Natural killer cell treated with Interleukin-12 subunit alpha and Interleukin-12 subunit beta and Interleukin-15 and Interleukin-18, amount 100 ng/mL, for 72 hours (primary cell): ENCODE data around the gene UIMC1. TPM values are rescaled to one million over a fixed set of nuclear protein-coding genes. Genes with fewer than 3 reads are reported as not detected.

Source experiments
- ATAC-seq, 2 donors: fragments of 150-1000 bp; cut with Tn5 transposase in 1 of 2; sonication (Bioruptor Pico), chemical (Tn5 transposase) in 1 of 2; 2 replicates each; pipeline ENCODE4 v1.10.0; 2021
- DNase-seq: peaks from one replicate; pipeline ENCODE4 v3.0.0; 2022; ENCODE audit warnings: low spot score
- H3K27ac Mint-ChIP-seq, 2 donors: 1 replicate in 1 of 2; 2 replicates in 1 of 2; pipeline ENCODE4 v1.8.0; 2022; ENCODE audit warnings: mixed read lengths in 2 of 2, mild to moderate bottlenecking in 1 of 2, moderate library complexity in 1 of 2
- H3K27me3 Mint-ChIP-seq, 2 donors: 1 replicate in 1 of 2; 2 replicates in 1 of 2; pipeline ENCODE4 v1.8.0; 2022; ENCODE audit warnings: mixed read lengths in 2 of 2
- H3K36me3 Mint-ChIP-seq: one replicate; pipeline ENCODE4 v1.8.0; 2022; ENCODE audit warnings: mixed read lengths
- H3K4me1 Mint-ChIP-seq, 2 donors: 1 replicate in 1 of 2; 2 replicates in 1 of 2; pipeline ENCODE4 v1.8.0; 2022; ENCODE audit warnings: low read depth in 2 of 2, mixed read lengths in 2 of 2, mild to moderate bottlenecking in 1 of 2
- H3K4me3 Mint-ChIP-seq: one replicate; pipeline ENCODE4 v1.8.0; 2022; ENCODE audit warnings: mixed read lengths
- H3K9me3 Mint-ChIP-seq: 2 replicates; pipeline ENCODE4 v1.8.0; 2022; ENCODE audit warnings: mixed read lengths
- total RNA-seq, 2 donors: library from RNA; stranded (reverse); gene quantifications; one replicate each; pipeline ENCODE4 v1.2.3, GENCODE V29; 2022

UIMC1 gene
- total RNA-seq, 2 donors from 2014 or later: 41.3 to 74.9 TPM

DNA sequence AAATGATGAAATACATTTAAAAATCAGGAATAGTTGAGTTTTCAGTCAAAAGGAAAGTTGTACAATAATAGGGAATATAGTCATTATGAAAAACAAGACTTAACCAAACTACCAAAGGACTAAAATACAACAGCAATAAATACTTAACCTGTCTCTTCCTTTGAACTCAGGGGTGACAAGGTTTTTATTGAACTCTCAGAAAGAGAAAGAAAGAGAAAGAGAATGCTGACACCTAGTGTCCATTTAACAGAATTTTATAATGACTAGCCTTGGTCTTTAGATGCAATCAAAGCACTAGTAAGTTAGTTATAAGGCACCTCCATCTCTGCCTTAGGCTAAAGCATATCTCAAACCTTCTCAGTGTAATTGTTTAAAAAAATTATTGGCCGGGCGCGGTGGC is 47.5 kb downstream of the UIMC1 start:
- peaks cover 9% of the 10 kb centered on the region for H3K36me3 Mint-ChIP-seq
- H3K9me3 Mint-ChIP-seq: no peaks in the 10 kb centered on the region
- no peaks in the 10 kb centered on the region for H3K27me3 Mint-ChIP-seq
- no peak for ATAC-seq
- H3K4me3 Mint-ChIP-seq: no peak overlapping the region
- no peaks in the 10 kb centered on the region for H3K4me1 Mint-ChIP-seq
- no peak overlapping the region for H3K27ac Mint-ChIP-seq
- DNase-seq: no peak

- Mint-ChIP-seq H3K27ac (no peak overlapping the region), H3K9me3 (no peaks in the 10 kb centered on the region), H3K4me3 (no peak overlapping the region), H3K36me3 (peaks cover 15% of the 10 kb centered on the region), H3K27me3 (no peaks in the 10 kb centered on the region), H3K4me1 (no peaks in the 10 kb centered on the region)
- ATAC-seq (no peak), DNase-seq (no peak)
These were observed 49.8 kb downstream of the UIMC1 start for GRCh38 chr5:176956756-176957155.

DNA sequence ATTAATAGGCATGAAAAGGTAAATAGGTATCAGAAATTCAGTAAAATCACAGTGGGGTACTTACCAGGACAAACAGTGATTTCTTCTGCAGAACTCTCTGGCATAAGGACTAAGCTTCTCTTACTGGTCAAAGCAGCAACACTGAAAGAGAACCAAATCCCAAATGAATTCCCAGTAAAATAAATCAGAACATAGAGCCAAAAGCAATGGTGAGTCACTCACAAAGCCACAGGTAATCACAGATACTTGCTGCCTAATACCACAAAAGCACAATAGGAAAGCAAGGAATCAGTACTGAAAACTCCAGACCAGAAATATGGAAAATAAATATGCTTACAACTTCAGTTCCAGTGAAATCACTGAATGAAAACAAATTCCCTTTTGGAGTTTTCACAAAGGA is 50.7 kb downstream of the UIMC1 start:
- H3K9me3 Mint-ChIP-seq: no peaks in the 10 kb centered on the region
- H3K27ac Mint-ChIP-seq: no peak overlapping the region
- H3K36me3 Mint-ChIP-seq: peaks cover 15% of the 10 kb centered on the region
- ATAC-seq: no peak
- H3K4me3 Mint-ChIP-seq: no peak overlapping the region
- DNase-seq: no peak
- H3K4me1 Mint-ChIP-seq: no peaks in the 10 kb centered on the region
- H3K27me3 Mint-ChIP-seq: no peaks in the 10 kb centered on the region

DNA sequence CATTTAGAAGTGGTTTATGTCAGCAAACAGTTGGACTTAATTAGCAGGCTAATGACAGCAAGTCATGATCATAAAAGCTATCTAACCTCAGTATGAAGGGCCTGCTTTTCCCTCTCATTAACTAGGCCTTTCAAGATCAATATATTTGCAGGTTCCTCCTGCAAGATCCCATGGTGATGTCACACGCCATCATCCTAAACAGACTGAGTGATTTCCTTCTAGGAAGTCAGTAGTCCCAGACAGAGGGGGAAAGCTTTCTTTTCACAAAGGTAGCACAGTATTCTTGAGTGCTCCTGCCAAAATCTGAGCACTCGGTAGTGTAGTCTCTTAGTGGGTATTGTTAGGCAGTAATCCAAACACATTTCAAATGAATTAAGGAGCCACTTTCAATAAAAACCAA is 52.5 kb downstream of the UIMC1 start:
- Mint-ChIP-seq H3K27me3 (no peaks in the 10 kb centered on the region), H3K36me3 (peaks cover 15% of the 10 kb centered on the region), H3K9me3 (no peaks in the 10 kb centered on the region), H3K4me1 (no peaks in the 10 kb centered on the region), H3K27ac (no peak overlapping the region), H3K4me3 (no peak overlapping the region)
- DNase-seq (no peak), ATAC-seq (no peak)

- Mint-ChIP-seq H3K9me3 (no peaks in the 10 kb centered on the region), H3K4me3 (no peak overlapping the region), H3K36me3 (peaks cover 24% of the 10 kb centered on the region), H3K4me1 (no peaks in the 10 kb centered on the region), H3K27ac (no peak overlapping the region), H3K27me3 (no peaks in the 10 kb centered on the region)
- DNase-seq (no peak), ATAC-seq (no peak)
These were observed 53.9 kb downstream of the UIMC1 start for GRCh38 chr5:176952531-176953193.

DNA sequence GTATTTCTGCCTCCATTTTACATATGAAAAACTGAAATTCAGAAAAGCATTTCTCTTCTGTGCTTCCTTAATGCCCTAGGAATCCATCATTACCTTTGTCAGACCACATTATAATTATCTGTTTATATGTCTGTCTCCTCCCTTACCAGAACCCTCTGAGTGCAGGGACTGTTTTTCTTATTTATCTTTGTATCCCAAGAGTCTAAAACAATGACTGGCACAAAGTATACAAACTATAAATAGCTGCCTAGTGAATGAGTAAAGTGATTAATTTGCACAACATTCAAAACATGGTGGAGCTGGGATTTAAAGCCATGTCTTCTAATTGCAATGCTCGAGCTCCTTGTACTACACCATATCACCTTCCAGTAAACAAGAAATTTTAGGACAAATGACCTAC is 58.1 kb downstream of the UIMC1 start:
- no peak for ATAC-seq
- Mint-ChIP-seq H3K9me3 (no peaks in the 10 kb centered on the region), H3K4me3 (no peak overlapping the region), H3K36me3 (peaks cover 15% of the 10 kb centered on the region), H3K27ac (no peak overlapping the region), H3K4me1 (no peaks in the 10 kb centered on the region), H3K27me3 (no peaks in the 10 kb centered on the region)
- DNase-seq: no peak

GRCh38 chr5:176947847-176948246 is 58.7 kb downstream of the UIMC1 start:
- H3K27me3 Mint-ChIP-seq: no peaks in the 10 kb centered on the region
- no peaks in the 10 kb centered on the region for H3K4me1 Mint-ChIP-seq
- DNase-seq (no peak), ATAC-seq (no peak)
- peaks cover 16% of the 10 kb centered on the region for H3K36me3 Mint-ChIP-seq
- no peaks in the 10 kb centered on the region for H3K9me3 Mint-ChIP-seq
- H3K4me3 Mint-ChIP-seq: no peak overlapping the region
- H3K27ac Mint-ChIP-seq: no peak overlapping the region

GRCh38 chr5:176944268-176944667 is 62.3 kb downstream of the UIMC1 start:
- Mint-ChIP-seq H3K36me3 (peaks cover 16% of the 10 kb centered on the region), H3K4me1 (no peaks in the 10 kb centered on the region), H3K27ac (no peak overlapping the region), H3K4me3 (no peak overlapping the region), H3K27me3 (no peaks in the 10 kb centered on the region), H3K9me3 (no peaks in the 10 kb centered on the region)
- DNase-seq (no peak), ATAC-seq (no peak)

DNA sequence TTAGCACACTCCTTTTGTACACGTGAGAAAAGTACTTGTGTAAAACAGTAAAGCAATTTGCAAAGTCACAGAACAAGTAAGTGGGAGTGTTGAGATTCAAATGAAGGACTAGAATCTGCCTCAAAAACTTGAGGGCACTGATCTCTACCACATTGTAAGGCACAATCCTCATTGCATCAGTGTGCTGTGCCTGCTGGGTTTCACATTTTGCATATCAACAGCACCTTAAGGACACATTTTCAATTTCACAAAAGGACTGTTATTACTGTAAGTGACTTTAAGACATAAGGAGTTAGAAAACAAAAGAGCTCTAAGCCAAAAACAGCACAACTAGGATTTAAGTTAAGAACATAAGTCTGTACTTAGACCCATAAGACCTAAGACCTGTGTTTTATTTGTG is 62.8 kb downstream of the UIMC1 start:
- Mint-ChIP-seq H3K4me1 (no peaks in the 10 kb centered on the region), H3K27ac (no peak overlapping the region), H3K27me3 (no peaks in the 10 kb centered on the region), H3K4me3 (no peak overlapping the region), H3K36me3 (peaks cover 16% of the 10 kb centered on the region), H3K9me3 (no peaks in the 10 kb centered on the region)
- DNase-seq: no peak
- no peak for ATAC-seq

DNA sequence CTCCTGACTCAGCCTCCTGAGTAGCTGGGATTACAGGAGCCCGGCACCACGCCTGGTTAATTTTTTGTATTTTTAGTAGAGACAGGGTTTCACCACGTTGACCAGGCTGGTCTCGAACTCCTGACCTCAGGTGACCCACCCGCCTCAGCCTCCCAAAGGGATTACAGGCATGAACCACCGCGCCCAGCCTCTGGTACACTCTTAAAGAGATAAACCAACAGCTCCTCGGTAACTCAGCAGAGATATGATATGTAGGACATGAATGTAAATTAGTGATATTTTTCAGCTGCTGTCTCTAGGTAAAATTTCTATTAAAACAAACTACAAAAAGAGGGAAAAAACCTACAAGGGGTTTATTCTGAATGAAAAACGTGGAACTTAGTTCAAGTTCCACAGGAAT is 64.6 kb downstream of the UIMC1 start:
- no peaks in the 10 kb centered on the region for H3K4me1 Mint-ChIP-seq
- no peaks in the 10 kb centered on the region for H3K27me3 Mint-ChIP-seq
- H3K27ac Mint-ChIP-seq: no peak overlapping the region
- no peak for DNase-seq
- H3K4me3 Mint-ChIP-seq: no peak overlapping the region
- H3K9me3 Mint-ChIP-seq: no peaks in the 10 kb centered on the region
- no peak for ATAC-seq
- H3K36me3 Mint-ChIP-seq: peaks cover 7% of the 10 kb centered on the region

GRCh38 chr5:176938472-176938871 is 68.1 kb downstream of the UIMC1 start:
- DNase-seq (no peak), ATAC-seq (no peak)
- Mint-ChIP-seq H3K36me3 (peaks cover 7% of the 10 kb centered on the region), H3K4me3 (no peak overlapping the region), H3K9me3 (no peaks in the 10 kb centered on the region), H3K27ac (no peak overlapping the region), H3K4me1 (peaks cover 14 to 20% of the 10 kb centered on the region in 2 donors), H3K27me3 (no peaks in the 10 kb centered on the region)

DNA sequence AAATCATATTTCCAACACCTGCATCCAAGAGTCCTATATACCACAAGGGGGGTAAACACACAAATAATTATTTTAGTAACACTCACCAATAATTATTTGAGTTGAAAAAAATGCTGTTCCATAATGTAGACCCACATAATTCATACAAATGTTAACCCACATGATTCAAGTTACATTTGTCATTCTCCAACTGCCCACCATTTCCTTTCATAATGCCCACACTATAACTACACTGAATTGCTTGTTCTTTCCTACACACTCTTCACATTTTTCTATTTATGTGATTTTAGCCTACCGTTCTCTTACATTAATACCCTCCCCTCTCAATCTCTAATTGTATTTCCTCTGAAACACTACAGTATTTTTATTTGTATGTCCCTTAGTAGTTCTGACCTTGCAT is 71.6 kb downstream of the UIMC1 start:
- ATAC-seq (no peak), DNase-seq (no peak)
- Mint-ChIP-seq H3K4me3 (no peak overlapping the region), H3K4me1 (peaks cover 14 to 20% of the 10 kb centered on the region in 2 donors), H3K27me3 (no peaks in the 10 kb centered on the region), H3K36me3 (no peaks in the 10 kb centered on the region), H3K9me3 (no peaks in the 10 kb centered on the region), H3K27ac (peak overlapping the region; percentile 7 to 13)

DNA sequence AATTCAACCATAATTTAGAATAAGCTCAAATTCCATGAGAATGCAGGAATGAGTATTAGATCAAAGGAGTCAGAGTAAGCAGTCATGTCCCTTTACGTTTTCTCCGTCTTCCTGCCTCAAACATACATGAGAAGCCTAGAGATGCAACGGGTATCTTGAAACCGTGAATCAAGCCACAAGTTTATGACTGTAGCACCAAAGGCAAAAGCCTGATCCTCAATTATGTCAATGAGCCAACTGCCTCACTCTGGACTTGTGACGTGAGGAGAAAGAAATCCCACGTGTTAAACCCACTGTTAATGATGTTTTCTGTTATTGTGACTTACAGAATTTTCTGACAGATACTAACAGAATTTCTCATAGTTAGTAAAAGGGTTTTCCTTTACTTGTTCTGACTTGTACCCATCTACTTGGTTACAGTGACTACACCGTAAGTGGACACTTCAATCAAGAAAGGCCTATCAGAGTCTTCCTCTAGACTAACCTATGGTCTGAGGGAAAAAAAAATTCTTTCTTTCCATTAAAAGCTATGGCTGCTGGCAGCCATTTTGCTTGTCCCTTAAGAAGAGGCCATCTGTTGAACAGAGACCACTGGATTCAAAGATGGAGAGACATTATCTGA is 72.2 kb downstream of the UIMC1 start:
- H3K4me1 Mint-ChIP-seq: peaks cover 14 to 20% of the 10 kb centered on the region in 2 donors
- H3K36me3 Mint-ChIP-seq: no peaks in the 10 kb centered on the region
- ATAC-seq (peak; percentile 72 to 77), DNase-seq (no peak)
- no peaks in the 10 kb centered on the region for H3K27me3 Mint-ChIP-seq
- no peak overlapping the region for H3K4me3 Mint-ChIP-seq
- H3K27ac Mint-ChIP-seq: peak overlapping the region in 1 of 2 donors; percentile 13
- no peaks in the 10 kb centered on the region for H3K9me3 Mint-ChIP-seq

- no peaks in the 10 kb centered on the region for H3K36me3 Mint-ChIP-seq
- no peaks in the 10 kb centered on the region for H3K9me3 Mint-ChIP-seq
- ATAC-seq: no peak
- DNase-seq: no peak
- H3K27ac Mint-ChIP-seq: no peak overlapping the region
- no peak overlapping the region for H3K4me3 Mint-ChIP-seq
- peaks cover 4 to 7% of the 10 kb centered on the region in 2 donors for H3K4me1 Mint-ChIP-seq
- no peaks in the 10 kb centered on the region for H3K27me3 Mint-ChIP-seq
These were observed 76.9 kb downstream of the UIMC1 start for GRCh38 chr5:176929654-176930053.

DNA sequence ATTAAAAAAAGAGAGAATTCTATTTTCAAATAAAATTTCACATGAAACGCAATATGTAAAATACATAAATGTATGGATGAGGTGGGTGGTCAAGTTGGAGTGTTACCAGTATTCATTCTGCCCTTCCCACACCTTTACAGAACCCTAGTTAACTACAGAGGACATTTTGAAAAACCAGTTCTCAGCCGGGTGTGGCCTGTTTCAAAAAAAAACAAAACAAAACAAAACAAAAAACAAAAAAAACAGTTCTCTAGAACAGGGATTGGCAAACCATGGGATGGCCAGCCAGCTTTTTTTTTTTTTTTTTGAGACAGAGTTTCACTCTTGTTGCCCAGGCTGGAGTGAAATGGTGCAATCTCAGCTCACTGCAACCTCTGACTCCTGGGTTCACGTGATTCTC is 79.0 kb downstream of the UIMC1 start:
- Mint-ChIP-seq H3K4me3 (no peak overlapping the region), H3K27me3 (no peaks in the 10 kb centered on the region), H3K9me3 (no peaks in the 10 kb centered on the region), H3K27ac (no peak overlapping the region), H3K4me1 (peaks cover 0 to 5% of the 10 kb centered on the region in 2 donors), H3K36me3 (no peaks in the 10 kb centered on the region)
- DNase-seq (no peak), ATAC-seq (no peak)
